Tibial nerve (tissue), 4 donors: Measurements from ENCODE around the gene AOAH.

Experiments used
- CTCF ChIP-seq, 5 experiments: fragments of 200-600 bp in 3 of 5; fragments of 450-650 bp in 2 of 5; sonication (generic) in 3 of 5; IDR thresholded peaks; one replicate each; pipeline ENCODE4 v1.5.1; 2016 to 2019; ENCODE audit warnings: antibody characterized with exemption in 5 of 5, mild to moderate bottlenecking in 3 of 5, moderate library complexity in 2 of 5
- EP300 ChIP-seq, 2 donors: sonication (generic); formaldehyde crosslinking; IDR thresholded peaks; one replicate each; pipeline ENCODE4 v1.6.1; 2017; ENCODE audit warnings: antibody characterized with exemption in 2 of 2, mild to moderate bottlenecking in 1 of 2
- POLR2A ChIP-seq, 2 donors: fragments of 450-650 bp; IDR thresholded peaks; one replicate each; pipeline ENCODE4 v1.6.1; 2017; ENCODE audit warnings: antibody characterized with exemption in 2 of 2, mild to moderate bottlenecking in 2 of 2, moderate library complexity in 2 of 2

DNA sequence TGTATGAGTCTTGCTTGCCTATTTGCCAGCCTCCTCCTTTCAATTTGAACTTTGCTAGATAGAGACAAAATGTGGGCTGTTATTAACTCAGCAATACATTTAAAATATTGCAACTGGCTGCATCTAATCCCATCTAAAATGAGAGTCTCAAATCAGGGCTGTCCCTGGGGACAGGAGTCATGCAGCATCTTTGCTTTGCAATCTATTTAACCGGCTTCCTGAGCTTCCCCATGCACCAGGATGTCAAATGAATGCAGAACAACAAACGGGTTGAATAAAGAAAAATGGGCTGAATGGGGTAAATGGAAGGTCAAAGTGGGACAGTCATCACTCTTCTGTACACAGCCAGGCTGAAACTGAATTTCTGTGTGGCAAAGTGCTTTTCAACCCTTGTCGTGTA is 89.2 kb downstream of the AOAH start:
- TF ChIP-seq CTCF (IDR thresholded peaks at IDR 0.05) (no peak), EP300 (IDR thresholded peaks at IDR 0.05) (no peak), POLR2A (IDR thresholded peaks at IDR 0.05) (no peak)
